Stimulated activated CD4-positive, alpha-beta T cell treated with anti-CD3 and anti-CD28 coated beads, Interleukin-12 subunit alpha, Interleukin-12 subunit beta, amount 100 ng/mL, for 4 hours (primary cell): ENCODE measurements around the gene C1orf159.
"Not testable (repeated sequence)": the region's sequence is repeated elsewhere in the genome, so short reads cannot be mapped to it uniquely, and the experiment has no call there.

Experiments used
- DNase-seq: peaks from one replicate; pipeline ENCODE4 v3.0.0-alpha.2; 2020

C1orf159 gene

GRCh38 chr1:1063945-1064831, 51.7 kb downstream of the C1orf159 start:
- DNase-seq: peak; percentile 88

- DNase-seq: no peak
These were observed 52.5 kb downstream of the C1orf159 start for GRCh38 chr1:1063261-1063944.

GRCh38 chr1:1062348-1063163, 53.3 kb downstream of the C1orf159 start:
- DNase-seq: no peak

- no peak for DNase-seq
These were observed 54.1 kb downstream of the C1orf159 start for GRCh38 chr1:1061682-1062345.

GRCh38 chr1:1060281-1061000, 55.4 kb downstream of the C1orf159 start:
- DNase-seq: no peak

GRCh38 chr1:1059494-1060280, 56.2 kb downstream of the C1orf159 start:
- peak; percentile 94 for DNase-seq

GRCh38 chr1:1058921-1059493, 56.9 kb downstream of the C1orf159 start:
- DNase-seq: peak; percentile 38

GRCh38 chr1:1058088-1058905, 57.6 kb downstream of the C1orf159 start:
- no peak for DNase-seq

GRCh38 chr1:1057769-1058087, 58.2 kb downstream of the C1orf159 start:
- not testable (repeated sequence) for DNase-seq

GRCh38 chr1:1055841-1056736, 59.8 kb downstream of the C1orf159 start:
- no peak for DNase-seq

- DNase-seq: no peak
These were observed 60.9 kb downstream of the C1orf159 start for GRCh38 chr1:1054971-1055370.

- no peak for DNase-seq
These were observed 61.7 kb downstream of the C1orf159 start for GRCh38 chr1:1054099-1054700.

GRCh38 chr1:1053682-1054081, 62.2 kb downstream of the C1orf159 start:
- DNase-seq: no peak

GRCh38 chr1:1053022-1053421, 62.9 kb downstream of the C1orf159 start:
- no peak for DNase-seq

- no peak for DNase-seq
These were observed 63.7 kb downstream of the C1orf159 start for GRCh38 chr1:1052003-1052840.

GRCh38 chr1:1051127-1051810, 64.6 kb downstream of the C1orf159 start:
- DNase-seq: no peak

GRCh38 chr1:1050577-1051052, 65.3 kb downstream of the C1orf159 start:
- DNase-seq: no peak
